Measurements from ENCODE around the gene GNG7.

- TF ChIP-seq CTCF (conservative IDR thresholded peaks at IDR 0.05; ENCODE audit: low read depth, low read length) (no peak), EZH2 (IDR thresholded peaks at IDR 0.05; ENCODE audit: low read length, unreplicated experiment) (no peak), EZH2phosphoT487 (IDR thresholded peaks at IDR 0.05; ENCODE audit: borderline replicate concordance, low read length) (no peak)
Measured at GRCh38 chr19:2519482-2519881, 183.0 kb downstream of the GNG7 start.
